Renal cortical epithelial cell (primary cell): ENCODE results near the gene BMERB1. TPM values are rescaled to one million over a fixed set of nuclear protein-coding genes. Genes with fewer than 3 reads are reported as not detected.

ENCODE experiments used
- DNase-seq: peaks from one replicate; pipeline ENCODE4 v3.0.0-alpha.2; 2011; ENCODE audit warnings: low read depth
- total RNA-seq: library from RNA; depleted of rRNA; stranded (reverse); fragments of >200 nt; gene quantifications from 2 replicates; pipeline ENCODE4 v1.2.3, GENCODE V29; 2014

BMERB1 gene
- total RNA-seq, 1 donor from 2014 or later: 12.6 TPM

DNA sequence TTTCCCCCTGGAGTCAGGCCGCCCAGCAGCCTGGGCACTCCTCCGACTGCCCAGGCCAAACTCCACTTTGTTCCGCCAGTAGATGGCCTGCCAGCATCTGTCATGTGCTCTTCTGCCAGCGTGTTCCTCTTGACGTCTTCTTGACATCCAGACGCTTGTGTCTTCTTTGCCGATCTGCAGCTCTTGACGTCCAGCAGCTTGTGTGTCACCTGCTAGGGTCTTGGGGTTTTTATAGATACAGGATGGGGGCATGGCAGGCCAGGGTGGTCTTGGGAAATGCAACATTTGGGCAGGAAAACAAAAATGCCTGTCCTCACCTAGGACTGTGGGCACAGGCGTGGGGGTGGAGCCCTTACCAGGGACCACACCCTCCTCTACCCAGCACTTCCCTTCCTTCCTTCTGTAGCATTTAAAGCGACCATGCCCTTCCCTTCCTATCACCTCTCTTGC is 88.7 kb downstream of the BMERB1 start:
- DNase-seq: peak; percentile 13

DNA sequence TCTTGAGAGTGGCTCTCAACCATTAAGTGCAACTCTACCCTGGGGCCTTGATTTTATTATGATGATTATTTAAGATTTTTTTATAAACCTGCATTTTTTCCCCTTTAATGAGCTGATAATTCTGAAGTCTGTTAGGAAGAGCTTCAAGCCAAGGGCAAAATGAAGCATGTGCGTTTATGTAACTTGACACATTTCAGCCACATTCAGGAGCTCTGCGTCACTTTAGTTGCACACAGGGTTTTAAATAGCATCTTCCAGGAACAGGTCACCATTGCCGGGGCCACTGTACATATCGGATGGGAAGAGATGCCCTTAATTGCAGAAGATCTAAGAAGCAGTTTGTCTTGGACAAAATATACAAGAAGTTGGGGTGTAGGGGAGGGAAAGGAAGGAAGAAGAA is 89.6 kb downstream of the BMERB1 start:
- no peak for DNase-seq

DNA sequence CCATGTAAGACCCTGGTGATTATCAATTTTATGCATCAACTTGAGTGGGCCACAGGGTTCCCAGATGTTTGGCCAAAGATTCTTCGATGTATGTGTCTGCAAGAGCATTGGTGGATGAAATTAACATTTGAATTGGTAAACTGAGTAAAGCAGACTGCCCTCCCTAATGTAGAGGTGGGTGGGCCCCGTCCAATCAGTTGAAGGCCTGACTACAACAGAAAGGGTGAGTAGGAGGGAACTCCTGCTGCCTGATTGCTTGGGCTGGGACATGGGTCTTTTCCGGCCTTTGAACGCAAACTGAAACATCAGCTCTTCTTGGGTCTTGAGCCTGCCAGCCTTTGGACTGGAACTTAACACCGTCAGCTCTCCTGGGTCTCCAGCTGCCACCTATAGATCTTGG is 90.6 kb downstream of the BMERB1 start:
- DNase-seq: no peak

DNA sequence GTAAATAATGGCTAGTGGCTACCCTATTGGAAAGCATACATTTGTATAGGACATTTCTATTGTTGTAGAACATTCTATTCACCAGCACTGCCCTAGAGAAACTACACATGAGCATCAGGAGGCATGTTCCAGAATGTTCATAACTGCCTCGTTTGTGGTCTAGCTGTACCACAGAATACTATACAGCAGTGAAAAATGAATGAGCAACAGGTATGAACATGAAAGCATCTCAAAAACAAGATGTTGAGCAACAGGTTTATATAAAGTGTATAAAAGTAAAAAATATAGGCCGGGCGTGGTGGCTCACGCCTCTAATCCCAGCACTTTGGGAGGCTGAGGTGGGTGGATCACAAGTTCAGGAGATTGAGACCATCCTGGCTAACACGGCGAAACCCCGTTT is 91.7 kb downstream of the BMERB1 start:
- DNase-seq: no peak

DNA sequence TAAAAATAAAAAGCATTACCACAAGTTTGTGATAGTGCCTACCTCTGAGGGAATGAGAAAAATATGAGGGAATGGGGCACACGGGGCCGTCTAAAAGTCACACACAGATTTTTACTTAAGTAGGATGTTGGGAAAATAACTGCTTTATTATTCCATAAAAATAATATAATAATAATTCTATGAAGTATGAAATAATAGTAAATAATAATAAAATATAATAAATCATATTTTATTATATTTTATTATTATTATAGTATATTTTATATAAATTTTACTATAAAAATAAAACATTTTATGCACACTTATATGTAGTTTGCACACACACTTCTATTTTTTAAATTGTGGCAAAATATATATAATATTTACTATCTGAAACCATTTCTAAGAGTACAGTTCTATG is 92.3 kb downstream of the BMERB1 start:
- no peak for DNase-seq

DNA sequence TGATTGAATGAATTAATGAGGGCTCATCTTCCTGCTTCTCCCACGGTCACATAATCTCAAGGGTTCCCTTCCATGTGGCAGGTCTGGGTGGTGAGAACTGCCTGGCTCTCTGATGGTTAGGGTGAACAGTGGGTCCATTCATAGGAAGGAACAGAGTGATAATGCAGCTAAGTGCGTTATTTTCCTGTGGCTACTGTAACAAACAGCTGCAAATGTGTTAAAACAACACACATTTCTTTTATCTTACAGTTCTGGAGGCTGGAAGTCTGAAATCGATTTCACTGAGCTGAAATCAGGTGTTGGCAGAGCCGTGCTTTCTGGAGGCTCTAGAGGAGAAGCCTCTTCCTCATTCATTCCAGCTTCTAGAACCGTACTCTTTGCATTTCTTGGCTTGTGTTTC is 95.3 kb downstream of the BMERB1 start:
- DNase-seq: no peak

DNA sequence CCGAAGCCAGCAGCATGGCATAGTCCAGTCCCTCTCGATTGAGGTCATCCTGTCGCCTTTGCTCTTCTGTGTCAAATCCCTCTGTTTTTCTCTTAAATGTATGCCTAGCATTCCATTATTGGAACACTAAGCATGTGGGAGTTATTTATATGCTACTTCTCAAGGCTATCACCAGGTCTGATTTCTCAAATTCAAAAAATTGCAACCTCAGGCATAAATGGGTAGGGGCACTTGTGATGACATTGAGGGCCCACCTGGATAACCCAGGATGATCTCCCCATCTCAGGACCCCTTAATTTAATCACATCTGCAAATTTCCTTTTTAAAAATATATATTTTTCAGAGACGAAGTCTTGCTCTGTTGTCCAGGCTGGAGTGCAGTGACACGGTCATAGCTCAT is 95.7 kb downstream of the BMERB1 start:
- no peak for DNase-seq

DNA sequence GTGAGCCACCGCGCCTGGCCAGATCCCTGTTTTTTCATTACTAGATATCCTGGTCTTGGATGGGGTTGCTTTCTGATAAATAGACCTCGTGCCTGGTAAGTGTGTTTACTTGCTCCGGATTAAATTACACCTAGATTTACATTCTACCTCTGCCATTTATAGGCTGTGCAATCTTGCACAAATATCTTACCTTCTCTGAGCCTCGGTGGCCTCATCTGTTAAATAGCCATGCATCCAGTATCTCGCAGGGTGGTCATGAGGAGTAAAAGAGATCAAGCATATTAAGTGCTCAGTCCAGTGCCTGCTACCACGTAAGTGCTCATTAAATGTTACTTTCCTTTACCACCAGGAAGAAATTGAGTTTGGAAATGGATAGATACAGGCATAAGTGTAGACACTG is 98.4 kb downstream of the BMERB1 start:
- DNase-seq: no peak

DNA sequence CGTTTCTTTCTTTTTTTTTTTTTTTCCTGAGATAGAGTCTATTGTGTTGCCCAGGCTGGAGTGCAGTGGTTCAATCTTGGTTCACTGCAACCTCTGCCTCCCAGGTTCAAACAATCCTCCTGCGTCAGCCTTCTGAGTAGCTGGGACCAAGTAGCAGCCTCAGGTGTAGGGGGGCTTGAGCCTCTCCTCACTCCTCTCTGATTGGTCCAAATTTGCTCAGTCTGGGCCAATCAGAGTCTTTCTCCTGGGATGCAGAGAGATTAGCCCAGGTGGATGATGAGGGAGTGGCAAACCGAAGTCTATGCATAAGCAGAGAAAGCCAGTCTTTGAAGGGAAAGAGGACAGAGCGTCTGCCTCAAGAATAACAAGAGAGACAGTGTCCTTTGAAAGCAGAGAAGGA is 99.0 kb downstream of the BMERB1 start:
- no peak for DNase-seq

DNA sequence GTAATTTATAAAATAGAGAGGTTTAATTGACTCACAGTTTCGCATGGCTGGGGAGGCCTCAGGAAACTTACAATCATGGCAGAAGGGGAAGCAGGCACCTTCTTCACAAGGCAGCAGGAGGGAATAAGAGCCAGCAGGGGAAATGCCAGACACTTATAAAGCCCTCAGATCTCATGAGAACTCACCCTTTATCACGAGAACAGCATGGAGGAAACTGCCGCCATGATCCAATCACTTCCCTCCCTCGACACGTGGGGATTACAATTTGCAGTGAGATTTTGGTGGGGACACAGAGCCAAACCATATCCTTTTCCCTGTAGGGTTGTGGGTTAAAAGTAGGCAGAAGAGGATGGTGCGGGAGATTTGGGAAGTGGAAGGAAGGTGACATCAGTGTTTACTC is 101.4 kb downstream of the BMERB1 start:
- DNase-seq: no peak

DNA sequence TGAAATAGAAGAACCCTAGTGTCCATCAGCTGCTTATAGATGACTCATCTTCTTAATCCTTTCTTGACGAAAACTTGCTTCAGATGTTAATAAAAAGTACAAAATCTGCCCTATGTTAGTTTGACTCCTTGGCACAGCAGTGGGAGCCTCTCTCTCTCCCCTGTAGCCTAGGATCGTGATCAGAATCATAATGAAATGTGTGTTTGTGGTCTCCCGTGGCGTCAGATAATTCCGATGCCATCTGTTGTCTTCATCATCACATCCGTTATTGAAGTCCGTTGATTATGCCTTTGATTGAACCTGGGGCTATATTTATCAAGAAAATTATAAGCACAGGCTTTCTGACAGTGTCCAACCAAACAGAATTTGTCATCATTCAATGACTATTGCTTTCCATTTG is 102.5 kb downstream of the BMERB1 start:
- no peak for DNase-seq

DNA sequence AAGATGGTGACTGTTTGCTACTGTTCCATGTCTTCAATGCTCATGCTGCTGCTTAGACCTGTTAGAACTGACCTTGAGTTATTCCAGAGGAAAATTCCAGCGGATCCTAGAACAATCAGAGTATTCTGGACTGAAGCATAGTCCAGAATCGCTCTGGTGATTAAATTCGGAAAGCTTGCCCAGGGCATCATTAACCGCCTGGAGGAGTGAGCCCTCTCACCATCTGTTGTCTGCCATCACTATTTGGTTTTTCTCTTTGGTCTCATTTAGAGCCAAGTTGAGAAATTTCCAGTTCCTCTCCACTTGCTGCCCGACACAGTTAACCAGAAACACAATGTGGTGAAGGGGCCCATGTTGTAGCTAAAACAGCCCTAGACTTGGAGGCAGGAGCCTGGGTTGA is 104.1 kb downstream of the BMERB1 start:
- no peak for DNase-seq

DNA sequence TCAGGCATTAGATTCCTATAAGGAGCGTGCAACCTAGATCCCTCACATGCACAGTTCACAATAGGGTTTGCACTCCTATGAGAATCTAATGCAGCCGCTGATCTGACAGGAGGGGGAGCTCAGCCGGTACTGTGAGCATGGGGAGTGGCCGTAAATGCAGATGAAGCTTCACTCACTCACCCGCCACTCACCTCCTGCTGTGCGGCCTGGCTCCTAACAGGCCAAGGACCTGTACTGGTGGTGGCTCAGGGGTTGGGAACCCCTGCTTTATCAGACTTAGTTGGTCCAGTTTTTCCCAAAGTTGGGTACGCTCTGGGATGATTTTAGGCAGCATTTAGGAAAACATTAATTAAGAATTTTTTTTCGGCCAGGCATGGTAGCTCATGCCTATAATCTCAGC is 104.8 kb downstream of the BMERB1 start:
- DNase-seq: no peak

DNA sequence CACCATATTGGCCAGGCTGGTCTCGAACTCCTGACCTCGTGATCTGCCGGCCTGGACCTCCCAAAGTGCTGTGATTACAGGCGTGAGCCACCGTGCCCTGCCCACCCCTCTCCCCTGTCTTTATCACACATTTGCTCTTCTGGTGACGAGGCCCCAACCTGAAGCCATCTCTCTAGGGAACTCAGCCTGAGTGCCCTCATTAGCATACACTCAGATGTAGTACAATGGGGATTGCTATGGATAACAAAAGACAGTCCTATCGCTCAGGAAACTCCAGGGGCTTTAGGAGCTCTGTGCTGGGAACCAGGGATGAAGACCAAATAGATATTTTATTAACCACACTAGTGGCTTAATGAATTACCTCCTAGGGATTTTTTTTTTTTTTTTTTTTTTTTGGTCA is 107.9 kb downstream of the BMERB1 start:
- DNase-seq: no peak

DNA sequence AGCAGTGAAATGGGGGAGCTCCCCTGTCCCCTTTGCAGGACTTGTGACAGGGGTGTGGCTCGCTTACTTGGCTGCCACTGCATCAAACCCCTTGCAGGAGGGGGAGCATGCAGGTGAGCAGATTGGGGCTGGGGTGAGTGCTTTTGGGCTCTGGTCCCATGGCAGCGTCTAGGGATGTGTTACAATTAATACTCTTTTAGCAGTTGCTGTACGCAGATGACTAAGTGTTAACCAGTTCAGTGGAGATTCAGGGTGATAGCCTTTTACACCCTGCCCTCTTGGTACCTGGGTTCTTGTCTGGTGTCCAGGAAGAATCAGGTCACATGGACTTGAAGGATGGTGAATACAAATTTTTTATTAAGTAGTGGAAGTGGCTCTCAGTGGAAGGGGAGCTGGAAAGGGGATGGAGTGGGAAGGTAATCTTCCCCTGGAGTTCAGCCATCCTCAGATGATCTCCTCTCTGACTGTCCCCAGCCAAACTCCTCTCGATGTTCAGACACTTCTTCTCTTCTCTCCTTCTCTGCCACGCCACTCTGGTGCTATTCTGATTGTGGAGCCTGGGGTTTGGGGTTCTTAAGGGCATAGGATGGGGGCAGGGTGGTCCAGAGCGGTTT is 108.5 kb downstream of the BMERB1 start:
- DNase-seq: no peak

DNA sequence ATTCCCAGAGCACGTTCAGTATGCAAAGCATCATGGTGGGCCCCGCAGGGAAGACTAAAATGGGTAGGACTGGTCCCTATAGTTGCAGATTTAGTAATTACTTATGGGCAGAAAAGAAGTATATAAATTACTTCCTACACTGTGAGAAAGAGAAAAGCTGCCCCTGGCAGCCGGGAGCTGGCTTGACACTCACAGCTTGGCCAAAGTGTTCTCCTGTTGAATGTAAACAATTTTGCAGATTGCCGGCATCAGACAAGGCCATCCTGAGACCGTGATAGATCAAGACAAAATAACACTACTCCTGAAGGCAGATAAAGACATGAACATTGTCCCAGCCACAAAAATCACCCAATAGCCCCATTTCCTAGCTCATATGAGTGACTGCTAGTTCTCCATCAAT is 110.0 kb downstream of the BMERB1 start:
- no peak for DNase-seq

DNA sequence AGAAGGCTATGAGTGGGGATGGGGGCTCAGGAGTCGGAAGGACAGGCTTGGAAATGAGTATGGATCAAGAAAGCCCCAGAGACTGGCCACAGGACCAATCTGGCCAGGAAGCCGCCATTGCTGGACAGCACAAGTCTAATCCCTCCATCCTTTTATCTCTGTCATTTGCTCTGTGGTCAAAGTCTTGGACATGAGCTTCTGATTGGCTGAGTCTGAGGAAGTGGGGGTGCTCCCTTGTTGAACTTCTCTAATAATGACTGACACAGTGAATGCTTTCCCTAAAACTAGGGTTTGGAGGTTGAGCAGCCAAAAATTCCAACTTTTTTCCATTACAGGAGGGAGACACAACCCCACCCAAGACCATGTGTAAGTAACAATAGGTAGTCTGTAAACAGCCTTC is 111.2 kb downstream of the BMERB1 start:
- no peak for DNase-seq

DNA sequence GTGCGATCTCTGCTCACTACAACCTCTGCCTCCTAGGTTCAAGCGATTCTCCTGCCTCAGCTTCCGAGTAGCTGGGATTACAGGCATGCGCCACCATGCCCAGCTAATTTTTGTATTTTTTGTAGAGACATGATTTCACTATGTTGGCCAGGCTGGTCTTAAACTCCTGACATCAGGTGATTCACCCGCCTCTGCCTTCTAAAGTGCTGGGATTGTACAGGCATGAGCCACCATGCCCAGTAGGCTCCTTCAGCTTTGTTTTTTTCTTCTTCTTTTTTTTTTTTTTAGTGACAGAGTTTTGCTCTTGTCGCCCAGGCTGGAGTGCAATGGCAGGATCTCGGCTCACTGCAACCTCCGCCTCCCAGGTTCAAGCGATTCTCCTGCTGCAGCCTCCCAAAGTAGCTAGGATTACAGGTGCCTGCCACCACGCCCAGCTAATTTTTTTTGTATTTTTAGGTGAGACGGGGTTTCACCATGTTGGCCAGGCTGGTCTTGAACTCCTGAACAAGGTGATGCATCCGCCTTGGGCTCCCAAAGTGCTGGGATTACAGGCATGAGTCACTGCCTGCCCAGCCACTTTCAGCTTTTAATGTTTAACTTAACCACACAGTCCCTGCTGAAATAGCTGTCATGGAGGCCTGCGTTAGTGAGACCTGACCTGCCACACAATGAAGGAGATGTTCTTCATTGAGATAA is 112.8 kb downstream of the BMERB1 start:
- peak; percentile 69 for DNase-seq

DNA sequence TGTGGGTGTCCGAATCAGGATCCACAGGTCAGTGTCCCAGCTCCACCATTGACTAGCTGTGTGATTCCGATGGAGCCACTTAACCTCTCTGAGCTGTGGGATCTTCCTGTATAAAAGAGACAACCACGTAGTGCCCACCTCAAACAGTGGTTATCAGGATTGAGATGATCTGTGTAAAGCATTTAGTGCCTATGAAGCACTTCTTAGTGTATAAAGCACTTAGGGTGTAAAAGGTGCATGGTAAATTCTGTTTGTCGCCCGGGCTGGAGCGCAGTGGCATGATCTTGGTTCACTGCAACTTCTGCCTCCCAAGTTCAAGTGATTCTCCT is 113.3 kb downstream of the BMERB1 start:
- DNase-seq: no peak

DNA sequence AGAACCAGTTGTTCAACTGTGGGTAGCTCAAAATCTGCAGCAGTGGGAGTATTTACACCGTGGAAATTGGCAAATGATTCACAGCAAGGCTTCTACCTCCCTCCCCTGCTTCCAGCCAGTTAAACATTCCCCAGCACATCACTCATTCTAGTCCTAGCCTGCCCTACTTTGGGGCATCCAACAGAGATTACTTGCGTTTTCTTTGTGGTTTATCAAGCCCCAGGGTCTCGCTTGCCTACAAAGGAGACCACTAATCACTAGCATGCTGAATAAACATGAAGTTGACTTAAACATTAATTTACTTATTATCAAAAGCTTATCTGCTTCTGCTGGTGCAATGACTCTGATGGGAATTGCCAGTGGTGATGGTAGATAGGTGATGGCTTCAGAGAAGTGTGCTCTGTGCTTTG is 114.1 kb downstream of the BMERB1 start:
- peak; percentile 54 for DNase-seq

DNA sequence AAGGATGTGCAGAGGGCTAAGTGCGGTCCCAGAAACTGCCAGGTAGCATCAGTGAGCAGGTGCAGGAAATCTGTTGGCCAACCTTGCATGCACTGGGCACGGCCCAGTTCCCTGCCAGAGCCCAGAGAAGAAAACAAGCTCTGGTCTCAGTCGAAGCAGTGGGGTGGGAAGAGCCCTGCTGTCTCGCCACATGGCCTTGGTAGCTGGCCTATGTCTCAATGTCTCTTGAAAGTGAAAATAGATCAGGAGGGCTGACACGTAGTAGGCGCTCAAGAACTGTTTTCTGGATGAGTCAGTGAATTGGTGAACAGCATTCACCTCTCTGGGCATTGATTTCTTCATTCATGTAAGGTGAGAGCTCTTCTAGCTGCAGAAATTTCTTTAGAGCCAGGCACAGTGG is 118.1 kb downstream of the BMERB1 start:
- no peak for DNase-seq

DNA sequence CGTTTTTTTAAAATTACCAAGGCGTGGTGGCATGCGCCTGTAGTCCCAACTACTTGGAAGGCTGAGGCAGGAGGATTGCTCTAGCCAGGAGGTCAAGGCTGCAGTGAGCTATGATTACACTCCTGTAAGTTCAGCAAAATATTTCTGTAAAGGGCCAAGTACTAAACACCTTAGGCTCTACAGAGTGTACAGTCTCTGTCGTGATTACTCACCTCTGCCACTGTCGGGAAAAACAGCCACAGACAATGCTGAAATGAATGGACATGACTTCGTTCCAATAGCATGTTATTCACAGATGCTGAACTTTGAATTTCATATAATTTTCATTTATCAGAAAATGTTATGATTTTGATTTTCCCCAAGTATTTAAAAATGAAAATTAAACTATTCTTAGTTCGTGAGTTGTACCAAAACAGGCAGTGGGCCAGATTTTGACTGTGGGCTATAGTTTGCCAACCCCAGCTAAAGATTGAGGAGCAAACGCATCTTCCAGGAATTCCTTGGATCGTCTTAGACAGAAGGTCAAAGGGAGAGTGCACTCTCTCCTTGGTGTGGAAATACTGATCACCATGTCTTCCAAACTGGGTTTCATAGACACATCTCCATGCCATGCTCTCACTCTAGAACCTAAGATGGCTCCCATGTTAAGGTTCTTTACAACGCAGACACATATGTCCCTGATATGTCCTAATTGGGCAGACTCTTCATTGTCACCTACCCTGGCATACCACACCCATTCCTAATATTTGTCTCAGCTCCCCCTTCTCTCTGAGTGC is 119.1 kb downstream of the BMERB1 start:
- DNase-seq: no peak

DNA sequence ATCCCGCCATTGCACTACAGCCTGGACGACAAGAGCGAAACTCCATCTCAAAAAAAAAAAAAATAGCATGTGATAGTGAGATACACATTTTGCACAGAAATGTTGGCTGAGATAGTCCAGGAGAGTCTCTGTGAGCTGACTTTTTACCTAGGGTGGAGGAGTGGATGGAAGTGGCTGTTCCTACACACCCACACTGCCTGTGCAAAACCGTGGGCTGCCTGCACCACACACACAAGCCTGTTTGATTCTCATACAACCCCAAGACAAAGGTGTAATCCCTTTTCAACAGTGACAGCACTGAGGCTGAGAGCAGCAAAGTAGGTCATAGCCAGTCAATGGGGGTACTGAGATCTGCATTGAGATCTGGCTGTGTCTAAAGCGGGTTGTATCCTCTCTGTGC is 121.7 kb downstream of the BMERB1 start:
- no peak for DNase-seq
